ENCODE results near the gene NUMBL.

Gene NUMBL

GRCh38 chr19:40671404-40671803 lies 19.0 kb downstream of the NUMBL start:
- Histone ChIP-seq H3K36me3 (ENCODE audit: control insufficient read depth in 5 of 5, insufficient read depth in 5 of 5, low read length in 5 of 5) (peaks cover 17 to 91% (median 84%) of the 10 kb centered on the region in 5 donors), H3K9me3 (ENCODE audit: control insufficient read depth in 5 of 5, low read length in 5 of 5) (peaks cover 0 to 2% (median 0%) of the 10 kb centered on the region in 5 donors), H3K4me1 (ENCODE audit: control insufficient read depth in 5 of 5, insufficient read depth in 5 of 5, low read length in 5 of 5) (no peaks in the 10 kb centered on the region), H3K9ac (ENCODE audit: low read length in 5 of 5) (no peak overlapping the region), H3K27ac (ENCODE audit: low read depth, low read length) (no peak overlapping the region), H3K27me3 (ENCODE audit: control insufficient read depth in 5 of 5, insufficient read depth in 4 of 5, low read length in 5 of 5) (no peaks in the 10 kb centered on the region), H3K4me3 (ENCODE audit: low read depth in 1 of 5, low read length in 5 of 5) (no peak overlapping the region)

- H3K36me3 ChIP-seq (ENCODE audit: control insufficient read depth in 5 of 5, insufficient read depth in 5 of 5, low read length in 5 of 5), result peaks cover 15 to 74% (median 72%) of the 10 kb centered on the region in 5 donors
- no peaks in the 10 kb centered on the region for H3K27me3 ChIP-seq (ENCODE audit: control insufficient read depth in 5 of 5, insufficient read depth in 4 of 5, low read length in 5 of 5)
- peaks cover 0 to 2% (median 0%) of the 10 kb centered on the region in 5 donors for H3K4me1 ChIP-seq (ENCODE audit: control insufficient read depth in 5 of 5, insufficient read depth in 5 of 5, low read length in 5 of 5)
- H3K4me3 ChIP-seq (ENCODE audit: low read depth in 1 of 5, low read length in 5 of 5), result no peak overlapping the region
- peaks cover 0 to 2% (median 0%) of the 10 kb centered on the region in 5 donors for H3K9me3 ChIP-seq (ENCODE audit: control insufficient read depth in 5 of 5, low read length in 5 of 5)
- no peak overlapping the region for H3K9ac ChIP-seq (ENCODE audit: low read length in 5 of 5)
- no peak overlapping the region for H3K27ac ChIP-seq (ENCODE audit: low read depth, low read length)
Measured at GRCh38 chr19:40668991-40669614, 21.3 kb downstream of the NUMBL start.

DNA sequence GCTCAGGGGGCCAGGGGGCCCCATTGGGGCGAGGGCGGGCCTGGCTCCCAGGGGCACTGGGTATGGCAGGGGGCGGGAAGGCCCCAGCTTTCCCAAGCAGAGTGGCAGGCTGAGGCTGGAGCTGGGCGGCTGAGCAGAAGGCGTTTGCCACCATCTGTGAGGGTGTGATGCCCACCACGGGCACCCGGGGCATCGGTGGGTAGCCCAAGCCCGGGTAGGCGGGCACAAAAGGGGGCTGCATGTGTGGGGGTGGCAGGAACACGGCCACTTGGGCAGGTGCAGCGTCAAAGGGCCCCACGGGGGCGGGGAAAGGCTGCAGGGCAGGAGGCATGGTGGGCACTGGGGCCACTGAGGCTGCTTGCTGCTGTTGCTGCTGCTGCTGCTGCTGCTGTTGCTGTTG lies 22.8 kb downstream of the NUMBL start:
- peaks cover 3 to 17% (median 9%) of the 10 kb centered on the region in 5 donors for H3K4me1 ChIP-seq (ENCODE audit: control insufficient read depth in 5 of 5, insufficient read depth in 5 of 5, low read length in 5 of 5)
- H3K27me3 ChIP-seq (ENCODE audit: control insufficient read depth in 5 of 5, insufficient read depth in 4 of 5, low read length in 5 of 5), result no peaks in the 10 kb centered on the region

GRCh38 chr19:40666803-40667438 lies 23.5 kb downstream of the NUMBL start:
- Histone ChIP-seq H3K36me3 (ENCODE audit: control insufficient read depth in 5 of 5, insufficient read depth in 5 of 5, low read length in 5 of 5) (peaks cover 10 to 52% (median 50%) of the 10 kb centered on the region in 5 donors), H3K4me1 (ENCODE audit: control insufficient read depth in 5 of 5, insufficient read depth in 5 of 5, low read length in 5 of 5) (peaks cover 3 to 21% (median 12%) of the 10 kb centered on the region in 5 donors), H3K27me3 (ENCODE audit: control insufficient read depth in 5 of 5, insufficient read depth in 4 of 5, low read length in 5 of 5) (no peaks in the 10 kb centered on the region), H3K4me3 (ENCODE audit: low read depth in 1 of 5, low read length in 5 of 5) (no peak overlapping the region), H3K27ac (ENCODE audit: low read depth, low read length) (peak overlapping the region; percentile 67), H3K9ac (ENCODE audit: low read length in 5 of 5) (no peak overlapping the region), H3K9me3 (ENCODE audit: control insufficient read depth in 5 of 5, low read length in 5 of 5) (peaks cover 0 to 2% (median 0%) of the 10 kb centered on the region in 5 donors)

More for the DNA sequence above, 22.8 kb downstream of the NUMBL start:
- Histone ChIP-seq H3K4me3 (ENCODE audit: low read depth in 1 of 5, low read length in 5 of 5) (no peak overlapping the region), H3K27ac (ENCODE audit: low read depth, low read length) (no peak overlapping the region), H3K9ac (ENCODE audit: low read length in 5 of 5) (no peak overlapping the region), H3K9me3 (ENCODE audit: control insufficient read depth in 5 of 5, low read length in 5 of 5) (peaks cover 0 to 2% (median 0%) of the 10 kb centered on the region in 5 donors), H3K36me3 (ENCODE audit: control insufficient read depth in 5 of 5, insufficient read depth in 5 of 5, low read length in 5 of 5) (peaks cover 10 to 59% (median 57%) of the 10 kb centered on the region in 5 donors)

DNA sequence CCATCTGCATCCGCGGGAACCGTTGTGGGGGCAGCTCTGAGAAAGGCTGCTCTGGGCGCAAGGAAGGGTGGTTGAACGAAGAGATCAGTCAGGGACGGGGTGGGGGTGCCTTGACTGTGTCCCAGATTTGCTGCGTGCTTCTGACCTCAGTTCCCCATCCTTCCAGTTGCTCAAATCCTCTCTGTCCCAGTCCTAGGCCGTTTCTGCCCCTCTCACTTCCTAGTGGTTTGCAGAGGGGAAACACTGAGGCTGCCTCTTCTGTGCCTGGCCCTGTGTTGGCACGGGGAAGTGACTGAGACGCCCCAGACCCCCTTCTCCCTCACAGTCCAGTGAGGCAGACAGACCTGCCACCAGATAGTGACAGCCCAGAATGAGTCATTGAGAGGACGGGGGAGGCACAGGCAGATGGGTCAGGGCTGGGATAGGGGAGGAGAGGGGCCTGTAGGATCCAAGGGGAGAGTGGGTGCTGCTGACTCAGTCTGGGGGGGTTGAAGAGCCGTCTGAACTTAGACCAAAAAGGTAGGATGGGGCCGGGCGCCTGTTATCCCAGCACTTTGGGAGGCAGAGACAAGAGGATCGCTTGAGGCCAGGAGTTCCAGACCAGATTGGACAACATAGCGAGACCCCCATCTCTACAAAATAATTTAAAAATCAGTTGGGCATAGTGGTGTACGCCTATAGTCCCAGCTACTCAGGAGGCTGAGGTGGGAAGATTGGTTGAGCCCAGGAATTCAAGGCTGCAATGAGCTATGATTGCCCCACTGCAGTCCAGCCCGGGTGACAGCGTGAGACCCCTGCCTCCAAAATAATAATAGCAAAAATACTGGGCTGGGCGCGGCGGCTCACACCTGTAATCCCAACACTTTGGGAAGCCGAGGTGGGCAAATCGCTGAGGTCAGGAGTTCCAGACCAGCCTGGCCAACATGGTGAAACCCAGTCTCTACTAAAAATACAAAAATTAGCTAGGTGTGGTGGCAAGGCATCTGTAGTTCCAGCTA lies 26.5 kb downstream of the NUMBL start:
- Histone ChIP-seq H3K4me1 (ENCODE audit: control insufficient read depth in 5 of 5, insufficient read depth in 5 of 5, low read length in 5 of 5) (peaks cover 5 to 21% (median 12%) of the 10 kb centered on the region in 5 donors), H3K9ac (ENCODE audit: low read length in 5 of 5) (peak overlapping the region in 2 of 5 donors; percentile 14 to 72), H3K27me3 (ENCODE audit: control insufficient read depth in 5 of 5, insufficient read depth in 4 of 5, low read length in 5 of 5) (no peaks in the 10 kb centered on the region), H3K9me3 (ENCODE audit: control insufficient read depth in 5 of 5, low read length in 5 of 5) (no peaks in the 10 kb centered on the region), H3K27ac (ENCODE audit: low read depth, low read length) (peak overlapping the region; percentile 74), H3K4me3 (ENCODE audit: low read depth in 1 of 5, low read length in 5 of 5) (peak overlapping the region; percentile 63 to 72 (median 70)), H3K36me3 (ENCODE audit: control insufficient read depth in 5 of 5, insufficient read depth in 5 of 5, low read length in 5 of 5) (peaks cover 4 to 23% (median 21%) of the 10 kb centered on the region in 5 donors)

DNA sequence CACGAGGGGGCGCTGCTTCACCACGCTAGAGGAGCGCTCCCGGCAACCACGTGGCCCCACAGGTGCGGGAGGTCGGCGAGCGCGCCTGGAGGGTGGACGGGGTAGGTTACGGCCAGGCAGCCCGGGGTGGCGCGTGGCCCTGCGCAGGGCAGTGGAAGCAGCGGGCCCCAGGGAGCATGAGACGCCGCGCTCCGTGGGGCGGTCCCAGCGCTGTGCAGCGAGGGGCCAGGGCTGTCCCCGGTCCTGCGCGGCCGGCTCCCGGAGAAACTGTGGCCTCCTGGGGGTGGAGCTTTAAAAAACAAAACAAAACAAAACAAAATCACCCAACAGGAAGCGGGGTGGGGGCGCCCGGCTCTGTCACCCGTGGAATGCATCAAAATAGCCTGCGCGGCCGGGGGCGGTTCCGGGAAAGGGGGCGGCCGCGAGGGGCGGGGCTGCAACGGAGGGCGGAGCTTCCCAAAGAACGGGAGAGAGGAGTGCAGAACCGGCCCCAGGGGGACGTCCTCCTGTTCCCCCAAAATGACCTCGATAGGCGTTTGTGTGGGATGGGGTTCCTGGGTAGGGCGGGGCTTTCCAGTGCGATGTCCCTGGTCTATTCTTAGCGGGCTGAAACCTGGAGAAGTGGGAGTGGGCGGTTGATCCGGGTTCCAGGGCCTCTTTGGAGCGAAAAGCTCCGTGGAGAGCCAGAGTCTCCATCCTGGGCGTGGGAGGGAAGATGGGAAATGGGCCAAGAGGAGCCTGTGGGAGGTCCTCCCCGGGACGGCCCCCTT lies 27.3 kb downstream of the NUMBL start:
- peak overlapping the region; percentile 74 for H3K27ac ChIP-seq (ENCODE audit: low read depth, low read length)
- no peaks in the 10 kb centered on the region for H3K27me3 ChIP-seq (ENCODE audit: control insufficient read depth in 5 of 5, insufficient read depth in 4 of 5, low read length in 5 of 5)
- H3K9me3 ChIP-seq (ENCODE audit: control insufficient read depth in 5 of 5, low read length in 5 of 5), result no peaks in the 10 kb centered on the region
- H3K9ac ChIP-seq (ENCODE audit: low read length in 5 of 5), result peak overlapping the region in 4 of 5 donors; percentile 51 to 72 (median 60)
- H3K4me3 ChIP-seq (ENCODE audit: low read depth in 1 of 5, low read length in 5 of 5), result peak overlapping the region; percentile 63 to 72 (median 70)
- H3K36me3 ChIP-seq (ENCODE audit: control insufficient read depth in 5 of 5, insufficient read depth in 5 of 5, low read length in 5 of 5), result peaks cover 0 to 14% (median 14%) of the 10 kb centered on the region in 5 donors
- H3K4me1 ChIP-seq (ENCODE audit: control insufficient read depth in 5 of 5, insufficient read depth in 5 of 5, low read length in 5 of 5), result peaks cover 5 to 21% (median 12%) of the 10 kb centered on the region in 5 donors

DNA sequence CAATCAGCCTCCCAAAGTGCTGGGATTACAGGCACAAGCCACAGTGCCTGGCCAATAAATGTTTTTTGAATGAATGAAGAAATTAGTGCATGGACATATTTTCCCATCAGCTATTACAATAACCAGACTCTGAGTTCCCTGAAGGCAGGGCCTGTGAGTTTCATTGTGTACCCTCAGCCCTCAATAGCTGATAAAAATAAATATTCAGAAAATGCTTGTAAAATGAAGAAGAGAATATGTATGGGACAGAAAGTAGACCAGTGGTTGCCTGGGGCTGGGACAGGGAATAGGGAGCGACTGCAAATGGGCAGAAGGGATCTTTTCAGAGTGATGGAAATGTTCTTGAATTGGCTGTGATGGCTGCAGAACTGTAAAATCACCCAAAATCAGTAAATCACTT lies 28.8 kb downstream of the NUMBL start:
- Histone ChIP-seq H3K9me3 (ENCODE audit: control insufficient read depth in 5 of 5, low read length in 5 of 5) (no peaks in the 10 kb centered on the region), H3K4me1 (ENCODE audit: control insufficient read depth in 5 of 5, insufficient read depth in 5 of 5, low read length in 5 of 5) (peaks cover 5 to 21% (median 12%) of the 10 kb centered on the region in 5 donors), H3K36me3 (ENCODE audit: control insufficient read depth in 5 of 5, insufficient read depth in 5 of 5, low read length in 5 of 5) (no peaks in the 10 kb centered on the region), H3K27ac (ENCODE audit: low read depth, low read length) (no peak overlapping the region), H3K4me3 (ENCODE audit: low read depth in 1 of 5, low read length in 5 of 5) (no peak overlapping the region), H3K9ac (ENCODE audit: low read length in 5 of 5) (no peak overlapping the region), H3K27me3 (ENCODE audit: control insufficient read depth in 5 of 5, insufficient read depth in 4 of 5, low read length in 5 of 5) (no peaks in the 10 kb centered on the region)

DNA sequence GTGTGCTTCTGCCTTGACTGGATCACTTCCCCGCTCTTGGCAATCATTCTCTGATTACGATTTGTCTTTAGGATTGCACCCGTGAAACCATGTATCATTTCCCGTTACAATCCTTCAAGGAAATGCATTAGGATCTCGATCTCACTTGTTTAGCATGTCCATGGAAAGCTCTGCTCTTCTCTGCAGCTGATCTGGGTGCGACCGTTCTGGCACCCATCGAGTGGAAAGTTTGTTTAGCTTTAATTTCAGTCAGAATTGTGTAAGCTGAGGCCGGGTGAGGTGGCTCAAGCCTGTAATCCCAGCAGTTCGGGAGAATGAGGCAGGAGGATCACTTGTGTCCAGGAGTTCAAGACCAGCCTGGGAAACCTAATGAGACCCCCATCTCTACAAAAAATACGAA lies 30.9 kb downstream of the NUMBL start:
- H3K9ac ChIP-seq (ENCODE audit: low read length in 5 of 5), result peak overlapping the region in 1 of 5 donors; percentile 25
- no peaks in the 10 kb centered on the region for H3K27me3 ChIP-seq (ENCODE audit: control insufficient read depth in 5 of 5, insufficient read depth in 4 of 5, low read length in 5 of 5)
- no peaks in the 10 kb centered on the region for H3K36me3 ChIP-seq (ENCODE audit: control insufficient read depth in 5 of 5, insufficient read depth in 5 of 5, low read length in 5 of 5)
- peak overlapping the region; percentile 29 for H3K27ac ChIP-seq (ENCODE audit: low read depth, low read length)
- no peaks in the 10 kb centered on the region for H3K9me3 ChIP-seq (ENCODE audit: control insufficient read depth in 5 of 5, low read length in 5 of 5)
- no peak overlapping the region for H3K4me3 ChIP-seq (ENCODE audit: low read depth in 1 of 5, low read length in 5 of 5)
- H3K4me1 ChIP-seq (ENCODE audit: control insufficient read depth in 5 of 5, insufficient read depth in 5 of 5, low read length in 5 of 5), result peaks cover 5 to 21% (median 12%) of the 10 kb centered on the region in 5 donors

GRCh38 chr19:40659116-40659515 lies 31.3 kb downstream of the NUMBL start:
- Histone ChIP-seq H3K9ac (ENCODE audit: low read length in 5 of 5) (no peak overlapping the region), H3K4me3 (ENCODE audit: low read depth in 1 of 5, low read length in 5 of 5) (no peak overlapping the region), H3K27ac (ENCODE audit: low read depth, low read length) (peak overlapping the region; percentile 29), H3K4me1 (ENCODE audit: control insufficient read depth in 5 of 5, insufficient read depth in 5 of 5, low read length in 5 of 5) (peaks cover 5 to 19% (median 12%) of the 10 kb centered on the region in 5 donors), H3K9me3 (ENCODE audit: control insufficient read depth in 5 of 5, low read length in 5 of 5) (no peaks in the 10 kb centered on the region), H3K27me3 (ENCODE audit: control insufficient read depth in 5 of 5, insufficient read depth in 4 of 5, low read length in 5 of 5) (no peaks in the 10 kb centered on the region), H3K36me3 (ENCODE audit: control insufficient read depth in 5 of 5, insufficient read depth in 5 of 5, low read length in 5 of 5) (no peaks in the 10 kb centered on the region)

Measured in subcutaneous abdominal adipose tissue (tissue), 5 donors.